GM10266 (cell line): ENCODE results near the gene GPSM1.

Experiments used
- DNase-seq: peaks from one replicate; pipeline ENCODE4 v3.0.0; 2012; ENCODE audit errors: extremely low spot score
- TF ChIP-seq, protein P1 (sequence below): IDR thresholded peaks from 2 replicates; pipeline ENCODE4 v1.5.1; 2012; ENCODE audit warnings: mild to moderate bottlenecking, low read depth; ENCODE audit not compliant: control insufficient read depth, insufficient read depth; ENCODE audit errors: missing control alignments

GPSM1 gene

GRCh38 chr9:136397643-136398042 is 70.3 kb downstream of the GPSM1 start:
- DNase-seq: no peak
- TF ChIP-seq, protein P1, sequence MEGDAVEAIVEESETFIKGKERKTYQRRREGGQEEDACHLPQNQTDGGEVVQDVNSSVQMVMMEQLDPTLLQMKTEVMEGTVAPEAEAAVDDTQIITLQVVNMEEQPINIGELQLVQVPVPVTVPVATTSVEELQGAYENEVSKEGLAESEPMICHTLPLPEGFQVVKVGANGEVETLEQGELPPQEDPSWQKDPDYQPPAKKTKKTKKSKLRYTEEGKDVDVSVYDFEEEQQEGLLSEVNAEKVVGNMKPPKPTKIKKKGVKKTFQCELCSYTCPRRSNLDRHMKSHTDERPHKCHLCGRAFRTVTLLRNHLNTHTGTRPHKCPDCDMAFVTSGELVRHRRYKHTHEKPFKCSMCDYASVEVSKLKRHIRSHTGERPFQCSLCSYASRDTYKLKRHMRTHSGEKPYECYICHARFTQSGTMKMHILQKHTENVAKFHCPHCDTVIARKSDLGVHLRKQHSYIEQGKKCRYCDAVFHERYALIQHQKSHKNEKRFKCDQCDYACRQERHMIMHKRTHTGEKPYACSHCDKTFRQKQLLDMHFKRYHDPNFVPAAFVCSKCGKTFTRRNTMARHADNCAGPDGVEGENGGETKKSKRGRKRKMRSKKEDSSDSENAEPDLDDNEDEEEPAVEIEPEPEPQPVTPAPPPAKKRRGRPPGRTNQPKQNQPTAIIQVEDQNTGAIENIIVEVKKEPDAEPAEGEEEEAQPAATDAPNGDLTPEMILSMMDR: no peak

- TF ChIP-seq, protein P1: no peak
- no peak for DNase-seq
Observed at GRCh38 chr9:136398286-136398685, 70.9 kb downstream of the GPSM1 start.

GRCh38 chr9:136399176-136400037 is 72.1 kb downstream of the GPSM1 start:
- TF ChIP-seq, protein P1: no peak
- peak; percentile 70 for DNase-seq

DNA sequence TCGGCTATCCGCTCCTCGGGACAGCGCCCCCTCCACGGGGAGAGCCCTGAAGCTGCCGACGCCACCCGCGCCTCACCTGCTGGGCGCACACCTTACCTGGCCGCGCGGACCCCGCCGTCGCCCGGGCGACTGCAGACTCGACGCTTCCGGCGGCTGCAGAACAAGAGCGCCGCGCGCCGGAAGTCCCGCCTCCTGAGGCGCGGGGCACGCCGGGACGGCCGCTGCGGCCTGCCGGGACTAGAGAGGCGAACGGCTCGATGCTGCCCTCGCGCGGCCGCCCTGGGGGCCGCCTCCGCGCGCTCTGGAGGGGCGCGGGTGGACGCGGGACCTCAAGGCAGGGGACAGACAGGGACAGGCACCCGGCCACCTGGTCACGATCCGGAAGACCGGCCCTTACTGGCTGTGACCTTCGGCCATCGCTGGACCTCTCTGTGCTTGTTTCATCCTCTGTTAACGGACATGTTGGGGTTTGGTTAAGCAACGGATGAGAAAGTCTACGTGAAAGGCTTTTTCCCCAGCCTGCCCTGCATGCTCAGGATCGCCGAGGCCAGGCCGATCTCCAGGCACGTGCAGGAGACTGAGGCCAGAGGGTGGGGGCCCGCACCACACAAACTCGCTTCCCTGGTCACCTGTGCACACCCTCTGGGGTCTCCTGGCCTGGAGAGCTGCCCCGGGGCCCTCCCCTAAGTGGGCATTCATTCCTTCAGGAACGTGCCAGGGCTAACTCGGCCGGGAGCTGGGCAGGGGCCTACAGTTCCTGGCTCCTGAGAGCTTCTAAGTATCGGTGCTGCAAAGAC is 72.9 kb downstream of the GPSM1 start, which contains the start of gene SNAPC4:
TSS of gene SNAPC4 (minus strand) at position 133 of the 797 bp plus-strand sequence. CDS start 1,742 bp downstream, outside the sequence.
- peak; percentile 99 for DNase-seq

GRCh38 chr9:136401173-136401922 is 74.0 kb downstream of the GPSM1 start:
- DNase-seq: no peak
- TF ChIP-seq, protein P1: no peak

More for the DNA sequence above, 72.9 kb downstream of the GPSM1 start, which contains the start of gene SNAPC4:
- TF ChIP-seq, protein P1: peak; percentile 97

DNA sequence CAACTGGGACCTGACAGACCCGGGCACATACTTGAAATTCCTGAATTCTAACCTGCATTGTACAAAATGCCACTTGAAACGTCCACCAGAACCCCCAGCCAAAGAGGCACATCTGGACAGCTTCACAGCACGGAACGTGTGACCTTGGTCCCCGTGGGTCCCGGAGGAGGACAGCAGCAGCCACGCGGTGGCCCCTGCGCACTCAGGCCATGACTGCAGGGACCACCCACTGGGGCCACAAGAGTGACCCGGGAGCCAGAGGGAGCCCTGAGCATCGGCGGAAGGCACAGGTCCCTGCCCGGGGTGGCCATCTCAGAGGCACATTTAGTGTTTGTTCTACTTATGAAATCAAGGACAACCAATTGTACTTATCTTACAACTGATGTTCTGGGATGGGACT is 74.7 kb downstream of the GPSM1 start:
- TF ChIP-seq, protein P1: no peak
- no peak for DNase-seq
